TTC549 (cell line): Measurements from ENCODE around the gene SEPHS2.
"Not testable (repeated sequence)": the region's sequence is repeated elsewhere in the genome, so short reads cannot be mapped to it uniquely, and the experiment has no call there.

Experiments used
- FAIRE-seq: peaks from 2 replicates; lab custom pipeline; 2012; peaks lifted over from hg19 to GRCh38; lab: Jason Lieb, UNC

SEPHS2 gene

DNA sequence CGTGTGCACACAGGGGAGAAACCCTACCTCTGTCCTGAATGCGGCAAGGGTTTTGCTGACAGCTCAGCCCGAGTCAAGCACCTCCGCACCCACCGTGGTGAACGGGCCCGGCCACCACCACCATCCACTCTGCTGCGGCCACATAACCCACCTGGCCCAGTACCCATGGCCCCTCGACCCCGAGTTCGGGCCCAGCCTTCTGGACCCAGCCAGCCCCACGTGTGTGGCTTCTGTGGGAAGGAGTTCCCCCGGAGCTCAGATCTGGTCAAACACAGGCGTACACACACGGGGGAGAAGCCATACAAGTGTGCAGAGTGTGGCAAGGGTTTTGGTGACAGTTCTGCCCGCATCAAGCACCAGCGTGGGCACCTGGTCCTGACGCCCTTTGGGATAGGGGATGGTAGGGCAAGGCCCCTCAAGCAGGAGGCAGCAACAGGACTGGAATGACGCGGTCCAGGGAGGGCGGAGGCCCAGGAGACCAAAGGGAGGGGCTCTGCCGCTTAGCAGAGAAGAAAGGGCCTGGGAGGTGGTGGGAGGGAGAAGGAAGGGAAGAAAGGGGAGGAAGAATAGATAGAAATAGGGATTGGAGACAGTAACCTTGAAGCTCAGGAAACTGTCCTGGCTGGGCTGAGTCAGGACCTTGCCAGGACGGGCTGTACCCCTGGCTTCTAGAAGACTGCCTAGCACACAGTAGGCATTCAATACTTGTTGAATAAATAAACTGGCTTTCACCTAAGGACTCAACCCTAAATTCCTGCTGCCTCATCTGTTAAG lies 46.8 kb downstream of the SEPHS2 start:
- FAIRE-seq = no peak

DNA sequence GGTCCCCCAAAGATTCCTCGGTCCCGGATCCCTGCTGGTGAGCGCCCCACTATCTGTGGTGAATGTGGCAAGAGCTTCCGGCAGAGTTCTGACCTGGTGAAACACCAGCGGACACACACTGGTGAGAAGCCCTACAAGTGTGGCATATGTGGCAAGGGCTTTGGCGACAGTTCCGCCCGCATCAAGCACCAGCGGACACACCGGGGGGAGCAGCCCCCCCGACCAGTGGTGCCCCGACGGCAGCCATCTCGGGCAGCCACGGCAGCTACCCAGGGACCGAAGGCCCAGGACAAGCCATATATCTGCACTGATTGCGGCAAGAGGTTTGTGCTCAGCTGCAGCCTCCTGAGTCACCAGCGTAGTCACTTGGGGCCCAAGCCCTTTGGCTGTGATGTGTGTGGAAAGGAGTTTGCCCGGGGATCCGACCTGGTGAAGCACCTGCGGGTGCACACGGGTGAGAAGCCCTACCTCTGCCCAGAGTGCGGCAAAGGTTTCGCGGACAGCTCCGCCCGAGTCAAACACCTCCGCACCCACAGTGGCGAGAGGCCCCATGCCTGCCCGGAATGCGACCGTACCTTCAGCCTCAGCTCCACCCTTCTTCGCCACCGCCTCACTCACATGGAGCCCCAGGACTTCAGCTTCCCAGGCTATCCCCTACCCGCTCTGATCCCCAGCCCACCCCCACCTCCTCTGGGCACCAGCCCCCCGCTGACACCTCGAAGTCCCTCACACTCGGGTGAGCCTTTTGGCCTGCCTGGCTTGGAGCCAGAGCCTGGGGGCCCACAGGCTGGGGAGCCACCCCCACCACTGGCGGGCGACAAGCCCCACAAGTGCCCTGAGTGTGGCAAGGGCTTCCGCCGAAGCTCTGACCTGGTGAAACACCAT lies 47.7 kb downstream of the SEPHS2 start:
- FAIRE-seq = no peak

GRCh38 chr16:30397056-30397455 lies 48.6 kb downstream of the SEPHS2 start:
- FAIRE-seq = no peak

- FAIRE-seq = not testable (repeated sequence)
Observed at GRCh38 chr16:30396627-30397026, 49.0 kb downstream of the SEPHS2 start.

GRCh38 chr16:30395992-30396585 lies 49.6 kb downstream of the SEPHS2 start:
- FAIRE-seq = no peak

DNA sequence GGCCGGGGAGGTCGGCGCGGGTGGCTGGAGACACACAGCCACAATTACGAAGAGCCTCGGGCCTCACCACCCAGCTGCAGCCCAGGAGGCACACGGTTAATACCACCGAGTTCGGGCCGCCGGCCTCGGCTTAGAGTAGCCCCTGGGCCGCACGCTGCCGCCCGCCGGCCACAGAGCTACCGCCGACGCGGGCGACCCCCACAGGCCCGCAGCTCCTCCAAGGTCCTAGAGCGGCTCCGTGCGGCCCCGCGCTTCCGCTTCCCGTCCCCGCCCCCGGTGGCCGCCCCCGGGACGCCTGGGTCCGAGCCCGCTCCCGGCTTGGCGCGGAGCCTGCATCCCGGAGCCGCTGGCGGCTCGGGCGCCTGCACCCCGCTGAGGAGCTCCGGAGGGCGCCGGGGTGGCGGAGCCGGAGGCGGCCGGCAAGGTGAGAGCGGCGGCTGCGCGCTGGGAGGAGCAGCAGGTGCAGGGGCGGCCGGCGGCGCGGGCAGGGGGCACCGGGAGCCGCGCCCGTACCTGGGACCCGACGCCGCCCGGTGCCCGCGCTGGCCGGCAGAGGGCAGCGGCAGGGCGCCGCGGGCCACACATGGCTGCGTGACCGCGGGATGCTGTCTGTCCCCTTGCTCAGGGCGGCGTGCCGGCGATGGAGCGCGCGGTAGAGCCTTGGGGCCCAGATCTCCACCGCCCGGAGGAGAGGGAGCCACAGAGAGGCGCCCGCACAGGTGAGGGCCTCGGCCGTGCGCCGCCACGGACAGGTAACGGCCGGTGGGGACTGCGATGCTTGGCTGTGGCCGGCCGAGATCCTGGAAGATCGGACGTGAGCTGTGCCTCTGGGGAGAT lies 50.3 kb downstream of the SEPHS2 start, which contains the start of gene ZNF48:
Gene ZNF48, plus strand, starts transcription at position 266 of the 837 bp plus-strand sequence. Its CDS starts 375 bp downstream, at position 641.
- FAIRE-seq = no peak

DNA sequence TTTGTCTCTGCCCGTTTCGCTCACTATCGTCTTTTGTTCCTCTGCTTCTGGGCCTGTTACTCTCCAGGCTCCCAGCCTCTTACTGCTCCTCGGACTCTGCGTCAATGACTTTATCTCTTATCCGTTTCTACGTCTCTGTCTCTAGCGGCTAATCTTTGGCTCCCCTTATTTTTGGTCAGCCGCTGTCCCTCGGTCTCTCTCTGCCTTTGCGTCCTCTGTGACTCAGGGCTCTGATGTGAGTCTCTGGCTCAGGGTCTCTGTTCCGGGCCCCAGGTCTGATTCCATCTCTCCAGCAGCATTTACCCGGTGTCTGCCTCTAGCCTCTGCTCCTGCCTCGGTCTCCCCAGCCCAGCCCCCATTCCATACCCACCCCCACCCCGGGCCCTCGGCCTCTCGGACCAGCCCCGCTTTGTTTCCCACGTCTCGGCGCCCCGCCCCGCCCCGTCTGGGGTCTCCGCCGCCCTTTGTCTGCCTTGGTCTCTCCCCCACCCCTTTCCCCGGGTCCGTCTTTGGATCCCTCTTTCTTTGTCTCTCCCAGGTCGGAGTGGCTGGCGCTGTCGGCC lies 51.0 kb downstream of the SEPHS2 start:
- FAIRE-seq = no peak
